Kidney epithelial cell (primary cell): ENCODE measurements around the gene ARHGAP8. TPM values are rescaled to one million over a fixed set of nuclear protein-coding genes. Genes with fewer than 3 reads are reported as not detected.

Experiments
- DNase-seq: peaks from one replicate; pipeline ENCODE4 v3.0.0-alpha.2; 2010; ENCODE audit warnings: low read depth
- H3K27me3 ChIP-seq: 2 replicates; pipeline ENCODE4 v1.6.0; 2011; ENCODE audit warnings: low read length; ENCODE audit not compliant: control insufficient read depth, insufficient read depth
- H3K36me3 ChIP-seq: 2 replicates; pipeline ENCODE4 v1.5.1; 2011; ENCODE audit warnings: low read length; ENCODE audit not compliant: control insufficient read depth, insufficient read depth
- H3K4me3 ChIP-seq: 2 replicates; pipeline ENCODE4 v1.5.1; 2011; ENCODE audit warnings: low read depth, mild to moderate bottlenecking, control low read depth, low read length
- CTCF ChIP-seq: IDR thresholded peaks from 2 replicates; pipeline ENCODE4 v1.5.1; 2011; ENCODE audit warnings: mild to moderate bottlenecking, moderate library complexity, low read length, control low read depth, inconsistent platforms; ENCODE audit not compliant: insufficient read depth, poor library complexity, severe bottlenecking
- total RNA-seq: library from RNA; depleted of rRNA; stranded (reverse); fragments of >200 nt; gene quantifications from 2 replicates; pipeline ENCODE4 v1.2.3, GENCODE V29; 2015

ARHGAP8 gene
- total RNA-seq, 1 donor from 2014 or later, result 22.9 TPM

- Histone ChIP-seq H3K27me3 (no peaks in the 10 kb centered on the region), H3K4me3 (no peak overlapping the region), H3K36me3 (no peaks in the 10 kb centered on the region)
- no peak for TF ChIP-seq CTCF
- no peak for DNase-seq
Observed at GRCh38 chr22:44839061-44839460, 86.7 kb downstream of the ARHGAP8 start.

GRCh38 chr22:44839721-44840120, 87.3 kb downstream of the ARHGAP8 start:
- no peak for DNase-seq
- no peak overlapping the region for H3K4me3 ChIP-seq
- no peak for TF ChIP-seq CTCF
- H3K27me3 ChIP-seq, result no peaks in the 10 kb centered on the region
- H3K36me3 ChIP-seq, result no peaks in the 10 kb centered on the region

GRCh38 chr22:44840611-44841322, 88.4 kb downstream of the ARHGAP8 start:
- Histone ChIP-seq H3K36me3 (no peaks in the 10 kb centered on the region), H3K27me3 (no peaks in the 10 kb centered on the region), H3K4me3 (no peak overlapping the region)
- no peak for TF ChIP-seq CTCF
- no peak for DNase-seq

- no peak for DNase-seq
- TF ChIP-seq CTCF, result no peak
- H3K4me3 ChIP-seq, result no peak overlapping the region
Observed at GRCh38 chr22:44842417-44842816, 90.0 kb downstream of the ARHGAP8 start.

GRCh38 chr22:44845191-44845590, 92.8 kb downstream of the ARHGAP8 start:
- no peak overlapping the region for H3K4me3 ChIP-seq
- H3K27me3 ChIP-seq, result no peaks in the 10 kb centered on the region
- no peak for TF ChIP-seq CTCF
- H3K36me3 ChIP-seq, result no peaks in the 10 kb centered on the region
- no peak for DNase-seq

More at GRCh38 chr22:44842417-44842816, 90.0 kb downstream of the ARHGAP8 start:
- H3K27me3 ChIP-seq, result no peaks in the 10 kb centered on the region
- H3K36me3 ChIP-seq, result no peaks in the 10 kb centered on the region
